NT2/D1 (cell line): ENCODE results near the gene SRP68.

Experiments used
- DNase-seq: peaks from one replicate; pipeline ENCODE4 v3.0.0-alpha.2; 2011; ENCODE audit warnings: low read depth, low spot score
- H3K27me3 ChIP-seq: 2 replicates; pipeline ENCODE4 v1.6.0; 2011; ENCODE audit warnings: mild to moderate bottlenecking; ENCODE audit not compliant: insufficient read length, insufficient read depth
- H3K36me3 ChIP-seq: 2 replicates; pipeline ENCODE4 v1.6.1; 2011; ENCODE audit warnings: mild to moderate bottlenecking, low read length, mixed read lengths; ENCODE audit not compliant: insufficient read depth, insufficient read length
- H3K4me1 ChIP-seq: 2 replicates; pipeline ENCODE4 v1.5.1; 2011; ENCODE audit not compliant: insufficient read depth, insufficient read length
- H3K4me3 ChIP-seq: 2 replicates; pipeline ENCODE4 v1.5.1; 2011; ENCODE audit warnings: low read depth; ENCODE audit not compliant: insufficient read length
- H3K9ac ChIP-seq: 2 replicates; pipeline ENCODE4 v1.6.0; 2011; ENCODE audit warnings: low read depth; ENCODE audit not compliant: insufficient read length
- H3K9me3 ChIP-seq: 2 replicates; pipeline ENCODE4 v1.5.1; 2011; ENCODE audit warnings: mild to moderate bottlenecking, low read length; ENCODE audit not compliant: insufficient read depth
- SUZ12 ChIP-seq: IDR thresholded peaks from 2 replicates; pipeline ENCODE4 v1.6.1; 2011; ENCODE audit not compliant: insufficient read length, insufficient read depth; ENCODE audit errors: extremely low read depth
- YY1 ChIP-seq: IDR thresholded peaks from 2 replicates; pipeline ENCODE4 v1.6.1; 2011; ENCODE audit not compliant: insufficient read length, insufficient read depth
- ZNF274 ChIP-seq: IDR thresholded peaks from 2 replicates; pipeline ENCODE4 v1.6.1; 2011; ENCODE audit warnings: mild to moderate bottlenecking, low read depth, low read length

SRP68 gene

GRCh38 chr17:76000016-76000754, 72.1 kb downstream of the SRP68 start:
- peak; percentile 46 for DNase-seq
- TF ChIP-seq SUZ12 (no peak), YY1 (no peak), ZNF274 (no peak)
- H3K4me3 ChIP-seq: no peak overlapping the region
- H3K9ac ChIP-seq: no peak overlapping the region
- no peaks in the 10 kb centered on the region for H3K27me3 ChIP-seq
- peaks cover 16% of the 10 kb centered on the region for H3K4me1 ChIP-seq
- H3K36me3 ChIP-seq: peaks cover 40% of the 10 kb centered on the region
- no peaks in the 10 kb centered on the region for H3K9me3 ChIP-seq

- Histone ChIP-seq H3K4me3 (no peak overlapping the region), H3K27me3 (no peaks in the 10 kb centered on the region), H3K36me3 (peaks cover 28% of the 10 kb centered on the region)
Observed at GRCh38 chr17:75998327-75998795, 74.0 kb downstream of the SRP68 start.

GRCh38 chr17:75996665-75997590, 75.4 kb downstream of the SRP68 start:
- Histone ChIP-seq H3K9ac (peak overlapping the region; percentile 54), H3K36me3 (peaks cover 22% of the 10 kb centered on the region), H3K4me3 (no peak overlapping the region), H3K4me1 (peaks cover 11% of the 10 kb centered on the region), H3K27me3 (no peaks in the 10 kb centered on the region), H3K9me3 (no peaks in the 10 kb centered on the region)
- TF ChIP-seq SUZ12: no peak
- TF ChIP-seq YY1: no peak
- TF ChIP-seq ZNF274: no peak
- DNase-seq: no peak

More at GRCh38 chr17:75998327-75998795, 74.0 kb downstream of the SRP68 start:
- Histone ChIP-seq H3K9ac (no peak overlapping the region), H3K9me3 (no peaks in the 10 kb centered on the region), H3K4me1 (peaks cover 11% of the 10 kb centered on the region)
- TF ChIP-seq YY1 (no peak), SUZ12 (no peak), ZNF274 (no peak)
- no peak for DNase-seq

- no peak overlapping the region for H3K9ac ChIP-seq
- TF ChIP-seq ZNF274 (no peak), YY1 (no peak), SUZ12 (no peak)
- H3K4me1 ChIP-seq: peaks cover 11% of the 10 kb centered on the region
- H3K36me3 ChIP-seq: peaks cover 19% of the 10 kb centered on the region
- no peaks in the 10 kb centered on the region for H3K27me3 ChIP-seq
- no peaks in the 10 kb centered on the region for H3K9me3 ChIP-seq
- H3K4me3 ChIP-seq: no peak overlapping the region
- no peak for DNase-seq
Observed at GRCh38 chr17:75995385-75995925, 76.9 kb downstream of the SRP68 start.

- Histone ChIP-seq H3K9ac (no peak overlapping the region), H3K9me3 (no peaks in the 10 kb centered on the region), H3K4me3 (no peak overlapping the region), H3K36me3 (peaks cover 19% of the 10 kb centered on the region), H3K27me3 (no peaks in the 10 kb centered on the region), H3K4me1 (peaks cover 10% of the 10 kb centered on the region)
- TF ChIP-seq YY1 (no peak), SUZ12 (no peak), ZNF274 (no peak)
- no peak for DNase-seq
Observed at GRCh38 chr17:75994802-75995370, 77.4 kb downstream of the SRP68 start.

- no peak overlapping the region for H3K4me3 ChIP-seq
- no peaks in the 10 kb centered on the region for H3K9me3 ChIP-seq
- no peaks in the 10 kb centered on the region for H3K27me3 ChIP-seq
- peaks cover 1% of the 10 kb centered on the region for H3K4me1 ChIP-seq
- TF ChIP-seq SUZ12 (no peak), ZNF274 (no peak), YY1 (no peak)
- peaks cover 19% of the 10 kb centered on the region for H3K36me3 ChIP-seq
- H3K9ac ChIP-seq: no peak overlapping the region
- DNase-seq: no peak
Observed at GRCh38 chr17:75991396-75991795, 80.9 kb downstream of the SRP68 start.
